Hippocampal formation (tissue), 2 donors: ENCODE data around the gene FAM25A.
"Not testable (repeated sequence)": the region's sequence is repeated elsewhere in the genome, so short reads cannot be mapped to it uniquely, and the experiment has no call there.

Experiments
- DNase-seq, 2 donors: peaks; one replicate each; lab custom pipeline; 2025; lab: John Stamatoyannopoulos, UW

FAM25A gene

DNA sequence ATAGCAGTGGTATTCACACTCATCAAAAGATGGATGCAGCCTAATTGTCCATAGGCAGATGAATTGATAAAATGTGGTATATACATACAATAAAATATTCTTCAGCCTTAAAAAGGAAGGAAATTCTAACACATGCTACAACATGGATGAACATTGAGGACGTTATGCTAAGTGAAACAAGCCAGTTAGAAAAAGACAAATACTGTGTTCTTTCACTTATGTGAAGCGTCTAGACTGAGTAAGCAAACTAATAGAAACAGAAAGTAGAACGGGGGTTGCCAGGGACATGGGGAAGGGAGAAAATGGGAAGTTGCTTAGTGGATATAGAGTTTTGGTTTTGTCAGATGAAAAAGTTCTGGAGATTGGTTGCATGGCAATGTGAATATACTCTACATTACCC, 6.6 kb upstream of the FAM25A start:
- DNase-seq = not testable (repeated sequence)

DNA sequence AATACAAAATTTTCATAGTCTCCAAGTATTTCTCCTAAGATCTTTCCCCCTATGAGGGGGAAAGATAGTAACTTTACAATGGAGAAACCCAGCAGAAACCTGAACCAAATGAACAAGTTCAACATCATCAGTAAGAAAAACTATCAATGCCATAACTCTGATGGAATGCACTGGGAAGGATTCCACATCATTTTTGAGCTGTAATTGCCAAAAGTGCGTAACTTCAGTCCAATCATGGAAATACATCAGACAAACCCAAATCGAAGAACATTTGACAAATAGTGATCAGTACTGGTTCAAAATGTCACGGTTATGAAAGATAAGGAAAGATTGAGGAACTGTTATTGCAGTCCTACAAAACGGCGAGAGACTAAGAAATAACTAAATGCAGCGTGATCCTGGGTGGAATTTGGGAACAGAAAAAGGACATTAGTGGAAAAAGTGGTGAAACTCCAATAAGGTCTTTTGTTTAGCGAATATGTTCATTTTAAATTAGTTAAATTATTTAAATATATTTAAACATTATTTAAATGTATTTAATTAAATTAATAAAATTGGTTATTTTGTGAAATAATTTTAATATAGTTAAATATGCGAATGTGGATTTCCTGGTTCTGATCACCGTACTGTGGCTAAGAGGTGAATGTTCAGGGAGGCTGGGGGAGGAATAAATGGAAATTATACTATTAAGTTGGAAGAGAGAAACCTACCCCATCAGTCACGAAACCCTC, 4.9 kb upstream of the FAM25A start:
- not testable (repeated sequence) for DNase-seq

DNA sequence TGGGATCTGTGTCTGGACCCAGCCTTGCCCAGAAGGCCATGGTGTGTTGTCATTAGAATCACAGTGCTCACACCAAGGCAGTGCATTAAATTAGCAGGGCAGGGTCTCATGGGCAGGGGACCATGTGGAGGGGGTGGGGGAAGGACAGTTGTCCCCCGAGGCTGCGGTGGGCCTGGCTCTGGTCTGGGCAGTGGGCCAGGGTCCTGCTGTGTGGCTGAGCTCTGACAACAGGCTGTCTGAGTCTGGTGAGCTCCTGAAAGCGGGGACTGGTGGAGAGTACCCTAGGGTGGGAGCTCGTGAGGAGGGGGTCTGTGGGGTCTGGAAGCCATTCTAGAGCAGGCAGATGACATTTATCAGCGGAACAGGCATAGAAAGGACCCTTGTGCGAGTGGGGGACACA, 2.0 kb upstream of the FAM25A start:
- DNase-seq = not testable (repeated sequence)

DNA sequence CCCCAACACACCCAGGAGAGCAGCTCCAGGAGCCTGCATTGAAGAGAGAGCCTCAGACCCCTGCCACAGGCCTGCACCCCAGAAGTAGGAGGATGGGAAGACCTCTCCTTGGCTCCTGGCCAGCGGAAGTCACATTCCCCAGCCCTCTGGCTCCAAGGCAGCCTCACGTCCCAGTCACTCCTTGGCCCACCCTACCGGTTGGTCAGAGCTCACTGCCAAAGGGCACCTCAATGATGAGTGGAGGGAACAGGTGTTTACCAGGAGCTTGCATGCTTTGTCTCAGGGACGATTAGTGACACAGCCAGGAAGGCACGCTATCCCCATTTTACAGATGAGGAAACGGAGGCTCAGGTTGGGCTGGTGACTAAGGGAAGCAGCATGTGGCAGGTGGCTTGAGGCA, 1.0 kb upstream of the FAM25A start:
- not testable (repeated sequence) for DNase-seq

DNA sequence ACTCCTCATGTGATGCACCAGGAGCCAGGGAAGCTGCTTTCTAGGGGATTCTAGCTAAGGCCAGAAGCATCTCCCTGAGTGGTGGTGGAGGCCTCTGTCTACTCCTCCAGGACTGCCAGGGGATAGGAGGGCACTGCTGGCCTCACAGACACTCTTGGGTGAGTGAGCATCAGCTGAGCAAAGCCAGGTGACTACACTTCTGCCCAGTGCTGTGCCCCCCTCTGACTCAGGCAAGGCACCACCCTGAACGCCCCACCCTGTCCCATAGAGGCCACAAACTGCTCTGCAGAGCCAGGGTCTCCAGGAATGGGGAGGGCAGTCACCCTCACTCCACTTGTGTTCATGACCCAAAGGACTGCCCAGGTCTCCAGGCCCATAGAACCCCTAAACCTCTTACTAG, 590 bp upstream of the FAM25A start:
- DNase-seq = not testable (repeated sequence)

DNA sequence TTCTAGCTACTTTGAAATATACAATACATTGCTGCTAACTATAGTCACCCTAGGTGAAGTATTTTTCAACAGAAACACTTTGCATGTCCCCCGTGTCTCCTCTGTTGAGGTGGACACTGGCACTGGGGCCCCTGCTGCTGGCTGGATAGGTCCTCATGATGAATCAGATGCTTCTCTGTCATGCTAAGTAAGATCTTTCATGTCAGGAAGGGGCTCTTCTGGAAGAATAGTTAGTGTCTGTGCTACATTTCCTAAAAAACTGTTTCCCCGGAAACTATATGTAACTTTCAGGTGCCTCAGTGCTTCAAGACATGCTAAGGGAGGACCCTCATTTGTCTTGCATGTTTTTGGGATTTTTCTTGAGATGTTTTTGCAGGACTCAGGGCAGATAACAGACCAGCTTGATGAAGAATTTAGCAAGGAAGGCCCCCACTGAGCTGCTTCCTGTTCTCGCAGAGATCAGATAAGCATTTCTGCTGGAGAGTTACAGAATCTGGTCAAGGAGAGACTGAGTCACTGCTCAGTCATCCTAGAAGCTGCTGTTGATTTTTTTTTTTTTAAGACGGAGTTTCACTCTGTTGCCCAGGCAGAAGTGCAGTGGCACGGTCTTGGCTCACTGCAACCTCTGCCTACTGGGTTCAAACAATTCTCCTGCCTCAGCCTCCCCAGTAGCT, 5.3 kb downstream of the FAM25A start:
- DNase-seq = not testable (repeated sequence)

DNA sequence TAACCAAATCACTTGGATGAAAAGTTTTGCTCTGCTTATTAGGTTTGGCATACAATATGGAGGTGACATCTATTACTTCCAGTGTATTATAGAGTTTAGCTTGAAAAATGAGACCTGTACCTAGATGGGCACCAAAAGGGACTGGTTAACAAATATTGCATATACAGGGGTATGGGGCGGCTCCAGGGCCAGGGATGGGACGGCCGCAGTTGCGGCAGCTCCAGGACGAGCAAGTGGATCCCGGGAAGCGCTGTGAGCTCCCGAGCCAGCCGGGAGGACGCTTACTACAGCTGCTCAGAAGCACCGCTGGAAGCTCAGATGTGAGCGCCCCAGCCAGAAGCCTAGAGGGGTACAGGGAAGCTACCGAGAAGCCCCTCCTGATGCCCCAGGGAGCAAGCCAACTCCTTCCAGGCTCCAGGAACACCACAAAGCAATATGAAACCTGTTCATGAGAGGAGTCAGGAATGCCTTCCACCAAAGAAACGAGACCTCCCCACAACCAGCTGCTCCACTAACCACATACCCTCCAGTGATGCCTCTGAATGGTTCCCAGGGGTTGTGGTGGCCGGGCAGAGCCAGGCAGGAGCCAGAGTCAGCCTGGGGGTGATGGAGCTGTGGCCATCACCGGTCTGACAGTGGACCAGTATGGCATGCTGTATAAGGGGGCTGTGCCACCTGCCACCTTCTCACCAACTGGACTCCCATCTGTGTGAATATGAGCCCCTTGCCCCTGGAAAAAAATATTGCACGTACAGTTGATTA, 6.8 kb downstream of the FAM25A start:
- DNase-seq = not testable (repeated sequence)

DNA sequence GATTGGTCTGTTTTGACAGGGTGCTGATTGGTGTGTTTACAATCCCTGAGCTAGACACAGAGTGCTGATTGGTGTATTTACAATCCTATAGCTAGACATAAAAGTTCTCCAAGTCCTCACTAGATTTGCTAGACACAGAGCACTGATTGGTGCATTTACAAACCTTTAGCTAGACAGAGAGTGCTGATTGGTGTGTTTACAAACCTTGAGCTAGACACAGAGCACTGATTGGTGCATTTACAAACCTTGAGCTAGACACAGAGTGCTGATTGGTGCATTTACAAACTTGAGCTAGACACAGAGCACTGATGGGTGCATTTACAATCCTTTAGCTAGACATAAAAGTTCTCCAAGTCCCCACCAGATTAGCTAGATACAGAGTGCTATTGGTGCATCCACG, 10.3 kb downstream of the FAM25A start:
- not testable (repeated sequence) for DNase-seq

DNA sequence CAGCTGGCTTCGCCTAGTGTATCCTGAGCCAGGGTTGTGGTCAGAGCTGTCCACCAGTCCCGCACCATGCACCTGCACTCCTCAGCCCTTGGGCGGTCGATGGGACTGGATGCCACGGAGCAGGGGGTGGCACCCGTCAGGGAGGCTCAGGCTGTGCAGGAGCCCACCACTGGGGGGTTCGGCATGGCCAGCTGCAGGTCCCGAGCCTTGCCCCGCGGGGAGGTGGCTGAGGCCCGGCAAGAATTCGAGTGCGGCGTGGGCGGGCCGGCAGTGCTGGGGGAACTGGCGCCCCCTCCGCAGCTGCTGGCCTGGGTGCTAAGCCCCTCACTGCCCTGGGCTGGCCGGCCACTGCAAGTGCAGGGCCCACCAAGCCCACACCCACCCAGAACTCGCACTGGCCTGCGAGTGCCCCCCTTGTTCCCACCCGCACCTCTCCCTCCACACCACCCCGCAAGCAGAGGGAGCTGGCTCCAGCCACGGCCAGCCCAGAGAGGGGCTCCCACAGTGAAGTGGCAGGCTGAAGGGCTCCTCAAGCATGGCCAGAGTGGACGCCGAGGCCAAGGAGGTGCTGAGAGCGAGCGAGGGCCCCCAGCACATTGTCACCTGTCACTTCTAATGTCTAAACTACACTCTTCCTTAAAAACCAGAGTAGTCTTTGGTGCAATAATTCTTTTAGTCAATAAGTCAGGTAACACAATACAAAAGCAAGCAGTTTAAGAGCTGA, 11.0 kb downstream of the FAM25A start:
- DNase-seq = no peak

DNA sequence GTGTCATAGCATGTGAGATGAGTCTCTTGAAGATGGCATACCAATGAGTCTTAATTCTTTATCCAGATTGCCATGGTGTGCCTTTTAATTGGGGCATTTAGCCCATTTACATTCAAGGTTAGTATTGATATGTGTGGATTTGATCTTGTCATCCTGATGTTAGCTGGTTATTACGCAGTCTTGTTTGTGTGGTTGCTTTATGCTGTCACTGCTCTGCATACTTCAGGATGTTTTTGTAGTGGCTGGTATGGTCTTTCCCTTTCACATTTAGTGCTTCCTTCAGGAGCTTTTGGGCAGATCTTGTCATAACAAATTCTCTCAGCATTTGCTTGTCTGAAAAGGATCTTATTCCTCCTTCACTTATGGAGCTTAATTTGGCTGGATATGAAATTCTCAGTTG, 16.5 kb downstream of the FAM25A start:
- no peak for DNase-seq

DNA sequence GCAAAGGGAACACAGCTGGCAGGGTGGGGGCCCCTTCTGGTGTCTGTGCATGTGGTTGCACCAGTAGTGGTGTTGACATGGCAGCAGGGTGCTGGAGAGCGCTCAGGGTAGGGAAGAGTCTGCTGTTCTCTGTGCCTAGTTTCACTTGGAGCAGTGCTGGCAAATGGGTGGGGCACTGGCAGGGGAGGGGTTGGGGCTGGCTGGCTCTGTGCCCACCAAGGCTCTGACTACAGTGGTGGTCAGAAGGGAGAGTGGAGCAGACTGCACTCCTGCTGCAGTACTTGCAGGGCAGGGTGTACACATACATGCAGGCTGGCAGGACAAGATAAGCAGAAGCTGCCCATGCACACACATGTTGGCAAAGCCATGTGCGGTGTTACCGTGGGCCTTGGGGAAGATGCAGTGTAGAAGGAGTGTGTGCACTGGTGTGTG, 18.2 kb downstream of the FAM25A start:
- DNase-seq = no peak

DNA sequence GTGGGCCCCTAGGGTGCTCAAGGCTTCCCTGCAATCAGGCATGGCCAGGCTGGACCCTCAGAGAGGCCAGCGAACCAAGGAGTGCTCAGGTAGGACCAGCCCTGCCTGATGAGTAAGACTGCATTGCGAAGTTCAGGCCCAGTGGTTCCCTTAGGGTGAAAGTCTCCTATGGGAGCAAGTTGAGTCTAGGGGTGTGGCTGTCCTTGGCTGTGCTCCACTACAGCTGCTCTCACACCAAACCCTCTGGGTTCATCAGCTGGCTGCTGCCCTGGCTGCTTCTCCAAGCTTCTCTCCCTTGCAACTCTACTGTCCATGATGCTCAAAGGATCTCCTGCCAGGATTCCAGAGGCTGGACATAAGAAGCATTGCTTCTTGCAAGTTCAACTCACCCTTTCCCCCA, 18.7 kb downstream of the FAM25A start:
- DNase-seq = no peak

DNA sequence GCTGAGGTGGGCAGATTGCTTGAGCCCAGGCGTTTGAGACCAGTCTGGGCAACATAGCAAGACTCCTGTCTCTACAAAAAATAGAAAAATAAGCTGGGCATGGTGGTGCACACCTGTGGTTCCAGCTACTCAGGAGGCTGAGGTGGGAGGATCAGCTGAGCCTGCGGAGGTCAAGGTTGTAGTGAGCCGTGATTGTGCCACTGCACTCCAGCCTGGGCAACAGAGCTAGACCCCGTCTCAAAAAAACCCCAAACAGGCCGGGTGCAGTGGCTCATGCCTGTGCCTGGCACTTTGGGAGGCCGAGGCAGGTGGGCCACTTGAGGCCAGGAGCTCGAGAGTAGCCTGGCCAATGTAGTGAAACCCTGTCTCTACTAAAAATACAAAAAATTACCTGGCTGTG, 23.5 kb downstream of the FAM25A start:
- not testable (repeated sequence) for DNase-seq

DNA sequence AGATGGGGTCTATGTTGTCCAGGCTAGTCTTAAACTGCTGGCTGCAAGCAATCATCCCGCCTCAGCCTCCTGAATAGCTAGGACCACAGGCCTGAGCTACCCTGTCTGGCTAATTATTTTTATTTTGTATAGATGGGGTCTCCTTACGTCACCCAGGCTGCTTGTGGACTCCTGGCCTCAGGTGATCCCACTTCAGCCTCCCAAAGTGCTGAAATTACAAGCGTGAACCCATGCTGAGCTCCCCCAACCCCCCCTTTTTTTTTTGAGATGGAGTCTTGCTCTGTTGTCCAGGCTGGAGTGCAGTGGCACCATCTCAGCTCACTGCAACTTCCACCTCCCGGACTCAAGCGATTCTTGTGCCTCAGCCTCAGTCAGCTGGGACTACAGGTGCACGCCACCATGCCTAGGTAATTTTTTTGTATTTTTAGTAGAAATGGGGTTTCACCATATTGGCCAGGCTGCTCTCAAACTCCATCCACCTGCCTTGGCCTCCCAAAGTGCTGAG, 25.4 kb downstream of the FAM25A start:
- DNase-seq = no peak

DNA sequence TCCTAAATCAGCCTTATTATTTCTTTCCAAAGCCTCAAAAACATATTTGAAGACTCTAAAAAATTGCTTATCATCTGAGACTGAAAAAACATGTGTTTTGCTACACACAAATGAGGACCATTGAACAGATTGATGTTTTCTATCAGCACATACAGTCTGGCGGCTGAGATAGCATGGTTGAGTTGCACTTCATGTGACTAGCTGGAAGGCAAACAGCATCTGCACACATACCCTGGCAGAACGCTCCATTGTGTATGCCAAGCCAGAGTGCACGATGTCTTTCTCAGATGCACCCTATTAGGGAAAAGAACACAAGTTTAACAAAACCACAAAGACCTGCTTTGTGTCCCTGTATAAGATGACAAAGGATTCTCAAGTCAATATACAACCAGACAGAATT, 33.0 kb downstream of the FAM25A start:
- peak; percentile 60 to 85 for DNase-seq

DNA sequence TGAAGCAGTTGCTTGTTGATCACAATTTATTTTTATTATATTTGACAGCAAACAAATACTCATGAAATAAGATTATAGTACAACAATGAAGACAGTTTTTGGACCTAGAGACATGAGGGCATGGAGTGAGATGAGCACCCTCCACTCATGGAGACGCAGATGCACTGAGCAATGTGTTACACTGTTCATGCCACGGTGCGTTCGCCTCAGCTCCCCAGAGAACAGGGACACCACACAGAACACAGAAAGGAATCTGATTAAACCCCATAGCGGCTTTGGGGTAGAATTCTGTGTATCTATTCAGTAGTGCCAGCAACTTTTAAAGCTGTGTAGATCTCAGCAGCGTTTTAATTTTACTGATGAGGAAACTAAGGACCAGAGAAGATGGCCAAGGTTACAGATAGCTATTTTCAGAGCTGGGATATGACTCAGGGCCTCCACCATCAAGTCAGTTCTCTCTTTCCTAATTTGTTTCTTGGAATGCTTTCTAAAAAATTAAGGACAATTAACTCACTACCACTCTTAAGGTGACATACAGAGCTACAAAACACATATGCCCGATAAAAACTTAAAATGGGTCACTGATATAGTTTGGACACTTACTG, 33.6 kb downstream of the FAM25A start:
- DNase-seq = peak; percentile 15 to 62

DNA sequence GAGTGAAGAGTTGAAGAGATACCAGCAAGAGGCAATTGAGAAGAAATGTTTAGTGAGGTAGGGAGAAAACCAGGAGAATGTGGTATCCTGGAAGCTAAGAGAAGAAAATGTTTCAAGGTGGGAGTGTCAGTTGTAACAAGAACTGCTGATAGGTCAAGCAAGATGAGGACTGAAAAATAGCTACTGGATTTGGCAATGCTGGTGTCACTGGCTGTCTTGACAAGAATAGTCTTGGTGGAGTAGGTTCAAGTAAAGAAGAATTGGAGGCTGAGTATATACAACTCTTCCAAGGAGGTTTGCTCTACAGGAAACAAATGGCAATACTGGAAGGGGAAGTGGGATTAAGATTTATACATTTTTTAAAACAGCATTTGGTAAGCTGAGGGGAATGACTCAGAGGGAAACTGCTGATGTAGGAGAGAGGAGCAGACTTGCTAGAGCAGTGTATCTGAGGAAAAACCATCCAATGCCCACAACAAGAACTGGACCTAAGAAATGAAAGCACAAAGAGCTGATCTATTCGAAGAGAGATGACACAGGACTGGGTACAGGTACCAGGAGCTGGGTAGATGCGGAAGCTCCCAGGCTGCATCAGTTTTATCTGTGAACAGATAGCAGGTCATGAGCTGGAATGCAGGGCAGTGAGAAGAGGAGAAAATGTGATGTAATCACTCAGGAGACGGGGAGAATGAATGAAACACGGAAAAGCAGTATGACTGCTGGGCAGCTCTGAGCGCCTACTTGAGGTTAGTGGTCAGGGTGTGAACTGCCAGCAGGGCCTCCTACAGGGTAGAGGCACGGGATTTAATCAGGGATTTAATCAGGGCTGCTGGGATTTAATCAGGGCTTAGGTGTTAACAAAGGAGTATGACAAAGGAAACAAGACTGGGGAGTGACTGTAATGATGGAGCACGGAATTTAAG, 34.5 kb downstream of the FAM25A start:
- no peak for DNase-seq

DNA sequence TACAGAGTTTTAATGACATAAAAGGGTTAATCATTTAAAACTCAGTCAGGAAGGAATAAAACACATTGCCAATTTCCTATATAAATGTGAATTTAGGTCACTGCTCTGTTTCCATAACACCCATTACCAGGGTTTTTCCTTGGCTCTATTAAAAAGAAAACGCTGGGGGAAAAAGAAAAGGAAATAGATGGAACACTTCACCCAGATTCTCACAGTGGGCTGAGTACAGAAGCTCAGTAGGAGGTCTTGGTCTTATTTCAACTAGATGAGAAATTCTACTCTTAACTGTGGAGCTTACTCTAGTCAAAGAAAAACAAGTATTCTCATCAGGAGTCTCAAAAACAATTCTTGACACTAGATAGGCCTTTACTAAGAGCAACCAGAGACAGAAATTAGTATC, 38.1 kb downstream of the FAM25A start:
- DNase-seq = peak in 1 of 2 donors; percentile 78

DNA sequence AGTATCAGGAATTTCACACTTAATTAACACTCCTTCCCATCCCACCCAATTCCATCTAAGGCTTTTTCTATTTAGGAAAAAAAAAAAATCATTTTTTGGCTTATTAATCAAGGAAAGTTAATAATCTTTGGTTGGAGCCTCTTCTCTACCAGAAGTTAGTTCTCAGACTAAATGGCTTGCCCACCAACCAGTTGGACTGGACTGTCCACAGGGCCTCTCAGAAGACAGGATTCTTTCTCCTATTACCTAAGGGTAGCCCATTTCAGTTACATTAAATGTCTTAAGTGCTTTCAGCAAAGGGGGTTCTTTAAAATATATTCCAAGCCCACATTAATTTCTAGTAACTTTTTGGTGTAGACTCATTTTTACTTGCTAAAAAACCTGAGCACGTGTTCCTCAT, 39.3 kb downstream of the FAM25A start:
- DNase-seq = no peak

DNA sequence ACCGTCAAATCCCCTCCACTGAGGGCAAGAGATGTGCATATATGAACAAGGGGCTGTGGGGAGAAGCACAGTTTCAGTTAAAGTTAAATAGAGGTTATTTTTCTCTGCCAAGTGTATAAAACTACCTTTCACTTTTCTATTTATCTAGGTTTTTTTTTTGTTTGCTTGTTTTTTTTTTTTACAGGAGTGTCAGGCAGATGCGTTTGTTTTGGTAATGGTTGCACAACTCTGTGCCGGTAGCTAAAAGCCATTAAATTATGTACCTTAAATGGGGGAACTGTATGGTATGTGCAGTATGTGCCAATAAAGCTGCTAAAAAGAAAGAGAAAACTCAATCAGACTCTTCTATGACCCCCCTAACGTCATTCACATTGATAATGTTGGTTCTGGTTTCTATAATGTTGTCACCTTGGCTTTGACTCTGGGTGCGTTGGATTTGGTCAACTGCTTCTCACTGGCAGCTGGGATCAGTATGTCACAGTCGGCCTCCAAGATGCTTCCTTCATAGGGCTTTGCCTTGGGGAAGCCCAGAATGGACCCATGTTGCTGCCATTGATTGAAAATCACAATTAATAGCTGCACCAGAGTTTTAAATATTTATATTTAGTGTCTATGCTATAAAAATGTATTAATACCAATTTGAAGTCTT, 40.3 kb downstream of the FAM25A start:
- no peak for DNase-seq
